ENCODE results near the gene F13A1. TPM values are rescaled to one million over a fixed set of nuclear protein-coding genes. Genes with fewer than 3 reads are reported as not detected.

The F13A1 gene
- total and polyA plus RNA-seq, 2 of the 8 experiments (the other 6 are each of a cell fraction or from before 2014, with no cell fraction given), result 0.57 to 1.5 TPM

DNA sequence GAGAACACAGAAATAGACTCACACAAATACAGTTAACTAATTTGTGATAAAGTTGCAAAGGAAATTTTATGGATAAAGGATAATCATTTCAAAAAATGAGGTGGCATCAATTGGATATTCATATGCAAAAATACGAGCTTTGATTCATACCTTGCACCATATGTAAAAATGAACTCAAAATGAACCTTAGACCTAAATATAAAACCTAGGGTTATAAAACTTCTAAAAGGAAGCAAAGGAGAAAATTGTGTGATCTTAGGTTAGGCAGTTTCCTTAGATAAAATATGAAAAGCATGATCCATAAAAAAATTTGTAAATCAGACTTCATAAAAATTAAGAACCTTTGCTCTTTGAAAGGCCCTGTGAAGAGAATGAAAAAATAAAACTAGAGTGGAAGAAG is 85.5 kb downstream of the F13A1 start (continued):
- TF ChIP-seq, protein P1, sequence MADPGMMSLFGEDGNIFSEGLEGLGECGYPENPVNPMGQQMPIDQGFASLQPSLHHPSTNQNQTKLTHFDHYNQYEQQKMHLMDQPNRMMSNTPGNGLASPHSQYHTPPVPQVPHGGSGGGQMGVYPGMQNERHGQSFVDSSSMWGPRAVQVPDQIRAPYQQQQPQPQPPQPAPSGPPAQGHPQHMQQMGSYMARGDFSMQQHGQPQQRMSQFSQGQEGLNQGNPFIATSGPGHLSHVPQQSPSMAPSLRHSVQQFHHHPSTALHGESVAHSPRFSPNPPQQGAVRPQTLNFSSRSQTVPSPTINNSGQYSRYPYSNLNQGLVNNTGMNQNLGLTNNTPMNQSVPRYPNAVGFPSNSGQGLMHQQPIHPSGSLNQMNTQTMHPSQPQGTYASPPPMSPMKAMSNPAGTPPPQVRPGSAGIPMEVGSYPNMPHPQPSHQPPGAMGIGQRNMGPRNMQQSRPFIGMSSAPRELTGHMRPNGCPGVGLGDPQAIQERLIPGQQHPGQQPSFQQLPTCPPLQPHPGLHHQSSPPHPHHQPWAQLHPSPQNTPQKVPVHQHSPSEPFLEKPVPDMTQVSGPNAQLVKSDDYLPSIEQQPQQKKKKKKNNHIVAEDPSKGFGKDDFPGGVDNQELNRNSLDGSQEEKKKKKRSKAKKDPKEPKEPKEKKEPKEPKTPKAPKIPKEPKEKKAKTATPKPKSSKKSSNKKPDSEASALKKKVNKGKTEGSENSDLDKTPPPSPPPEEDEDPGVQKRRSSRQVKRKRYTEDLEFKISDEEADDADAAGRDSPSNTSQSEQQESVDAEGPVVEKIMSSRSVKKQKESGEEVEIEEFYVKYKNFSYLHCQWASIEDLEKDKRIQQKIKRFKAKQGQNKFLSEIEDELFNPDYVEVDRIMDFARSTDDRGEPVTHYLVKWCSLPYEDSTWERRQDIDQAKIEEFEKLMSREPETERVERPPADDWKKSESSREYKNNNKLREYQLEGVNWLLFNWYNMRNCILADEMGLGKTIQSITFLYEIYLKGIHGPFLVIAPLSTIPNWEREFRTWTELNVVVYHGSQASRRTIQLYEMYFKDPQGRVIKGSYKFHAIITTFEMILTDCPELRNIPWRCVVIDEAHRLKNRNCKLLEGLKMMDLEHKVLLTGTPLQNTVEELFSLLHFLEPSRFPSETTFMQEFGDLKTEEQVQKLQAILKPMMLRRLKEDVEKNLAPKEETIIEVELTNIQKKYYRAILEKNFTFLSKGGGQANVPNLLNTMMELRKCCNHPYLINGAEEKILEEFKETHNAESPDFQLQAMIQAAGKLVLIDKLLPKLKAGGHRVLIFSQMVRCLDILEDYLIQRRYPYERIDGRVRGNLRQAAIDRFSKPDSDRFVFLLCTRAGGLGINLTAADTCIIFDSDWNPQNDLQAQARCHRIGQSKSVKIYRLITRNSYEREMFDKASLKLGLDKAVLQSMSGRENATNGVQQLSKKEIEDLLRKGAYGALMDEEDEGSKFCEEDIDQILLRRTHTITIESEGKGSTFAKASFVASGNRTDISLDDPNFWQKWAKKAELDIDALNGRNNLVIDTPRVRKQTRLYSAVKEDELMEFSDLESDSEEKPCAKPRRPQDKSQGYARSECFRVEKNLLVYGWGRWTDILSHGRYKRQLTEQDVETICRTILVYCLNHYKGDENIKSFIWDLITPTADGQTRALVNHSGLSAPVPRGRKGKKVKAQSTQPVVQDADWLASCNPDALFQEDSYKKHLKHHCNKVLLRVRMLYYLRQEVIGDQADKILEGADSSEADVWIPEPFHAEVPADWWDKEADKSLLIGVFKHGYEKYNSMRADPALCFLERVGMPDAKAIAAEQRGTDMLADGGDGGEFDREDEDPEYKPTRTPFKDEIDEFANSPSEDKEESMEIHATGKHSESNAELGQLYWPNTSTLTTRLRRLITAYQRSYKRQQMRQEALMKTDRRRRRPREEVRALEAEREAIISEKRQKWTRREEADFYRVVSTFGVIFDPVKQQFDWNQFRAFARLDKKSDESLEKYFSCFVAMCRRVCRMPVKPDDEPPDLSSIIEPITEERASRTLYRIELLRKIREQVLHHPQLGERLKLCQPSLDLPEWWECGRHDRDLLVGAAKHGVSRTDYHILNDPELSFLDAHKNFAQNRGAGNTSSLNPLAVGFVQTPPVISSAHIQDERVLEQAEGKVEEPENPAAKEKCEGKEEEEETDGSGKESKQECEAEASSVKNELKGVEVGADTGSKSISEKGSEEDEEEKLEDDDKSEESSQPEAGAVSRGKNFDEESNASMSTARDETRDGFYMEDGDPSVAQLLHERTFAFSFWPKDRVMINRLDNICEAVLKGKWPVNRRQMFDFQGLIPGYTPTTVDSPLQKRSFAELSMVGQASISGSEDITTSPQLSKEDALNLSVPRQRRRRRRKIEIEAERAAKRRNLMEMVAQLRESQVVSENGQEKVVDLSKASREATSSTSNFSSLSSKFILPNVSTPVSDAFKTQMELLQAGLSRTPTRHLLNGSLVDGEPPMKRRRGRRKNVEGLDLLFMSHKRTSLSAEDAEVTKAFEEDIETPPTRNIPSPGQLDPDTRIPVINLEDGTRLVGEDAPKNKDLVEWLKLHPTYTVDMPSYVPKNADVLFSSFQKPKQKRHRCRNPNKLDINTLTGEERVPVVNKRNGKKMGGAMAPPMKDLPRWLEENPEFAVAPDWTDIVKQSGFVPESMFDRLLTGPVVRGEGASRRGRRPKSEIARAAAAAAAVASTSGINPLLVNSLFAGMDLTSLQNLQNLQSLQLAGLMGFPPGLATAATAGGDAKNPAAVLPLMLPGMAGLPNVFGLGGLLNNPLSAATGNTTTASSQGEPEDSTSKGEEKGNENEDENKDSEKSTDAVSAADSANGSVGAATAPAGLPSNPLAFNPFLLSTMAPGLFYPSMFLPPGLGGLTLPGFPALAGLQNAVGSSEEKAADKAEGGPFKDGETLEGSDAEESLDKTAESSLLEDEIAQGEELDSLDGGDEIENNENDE (IDR thresholded peaks at IDR 0.05; ENCODE audit: insufficient replicate concordance, low read length), result no peak
- no peak for TF ChIP-seq HDAC6 (IDR thresholded peaks at IDR 0.05; ENCODE audit: low read depth, low read length)
- TF ChIP-seq, protein P2, sequence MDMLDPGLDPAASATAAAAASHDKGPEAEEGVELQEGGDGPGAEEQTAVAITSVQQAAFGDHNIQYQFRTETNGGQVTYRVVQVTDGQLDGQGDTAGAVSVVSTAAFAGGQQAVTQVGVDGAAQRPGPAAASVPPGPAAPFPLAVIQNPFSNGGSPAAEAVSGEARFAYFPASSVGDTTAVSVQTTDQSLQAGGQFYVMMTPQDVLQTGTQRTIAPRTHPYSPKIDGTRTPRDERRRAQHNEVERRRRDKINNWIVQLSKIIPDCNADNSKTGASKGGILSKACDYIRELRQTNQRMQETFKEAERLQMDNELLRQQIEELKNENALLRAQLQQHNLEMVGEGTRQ (IDR thresholded peaks at IDR 0.05; ENCODE audit: low read length), result no peak
- no peak for TF ChIP-seq CBX8 (IDR thresholded peaks at IDR 0.05; ENCODE audit: borderline replicate concordance, low read depth, low read length)
- no peak for TF ChIP-seq ZNF274 (IDR thresholded peaks at IDR 0.05; ENCODE audit: borderline replicate concordance, extremely low read depth, low read length)
- no peak for TF ChIP-seq YY1 (IDR thresholded peaks at IDR 0.05; ENCODE audit: low read depth, low read length)
- TF ChIP-seq SRF (IDR thresholded peaks at IDR 0.05; ENCODE audit: low read depth, low read length), result no peak
- TF ChIP-seq, protein P3, sequence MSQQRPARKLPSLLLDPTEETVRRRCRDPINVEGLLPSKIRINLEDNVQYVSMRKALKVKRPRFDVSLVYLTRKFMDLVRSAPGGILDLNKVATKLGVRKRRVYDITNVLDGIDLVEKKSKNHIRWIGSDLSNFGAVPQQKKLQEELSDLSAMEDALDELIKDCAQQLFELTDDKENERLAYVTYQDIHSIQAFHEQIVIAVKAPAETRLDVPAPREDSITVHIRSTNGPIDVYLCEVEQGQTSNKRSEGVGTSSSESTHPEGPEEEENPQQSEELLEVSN (IDR thresholded peaks at IDR 0.05), result no peak
- TF ChIP-seq EGR1 (IDR thresholded peaks at IDR 0.05; ENCODE audit: borderline replicate concordance, low read depth, low read length), result no peak

Data from H1 (cell line).